Gastrocnemius medialis (tissue), 4 donors: ENCODE measurements around the gene DMRT2. TPM values are rescaled to one million over a fixed set of nuclear protein-coding genes. Genes with fewer than 3 reads are reported as not detected.

Experiments used
- ATAC-seq, 2 donors: fragments of 150-250 bp; one replicate each; pipeline ENCODE4 v1.9.1; 2016
- DNase-seq, 2 donors: peaks; one replicate each; pipeline ENCODE4 v3.0.0-alpha.2; 2019
- H3K27ac ChIP-seq, 4 donors: fragments of 200-600 bp; sonication (generic); 1 replicate in 1 of 4; 2 replicates in 3 of 4; pipeline ENCODE4 v1.5.1; 2016 to 2018; ENCODE audit warnings: mild to moderate bottlenecking in 2 of 4, moderate library complexity in 1 of 4
- H3K27me3 ChIP-seq, 3 donors: fragments of 200-600 bp; sonication (generic) in 2 of 3; 1 replicate in 1 of 3; 2 replicates in 2 of 3; pipeline versions ENCODE4 v1.5.1 to v1.6.0; 2016 to 2019; ENCODE audit warnings: mild to moderate bottlenecking in 1 of 3, moderate library complexity in 1 of 3
- H3K36me3 ChIP-seq, 2 donors: fragments of 200-600 bp; sonication (generic) in 1 of 2; one replicate each; pipeline ENCODE4 v1.5.1; 2017 to 2018
- H3K4me1 ChIP-seq, 2 donors: fragments of 200-600 bp; sonication (generic) in 1 of 2; one replicate each; pipeline ENCODE4 v1.5.1; 2016 to 2017; ENCODE audit warnings: mild to moderate bottlenecking in 2 of 2
- H3K4me3 ChIP-seq, 4 donors: fragments of 200-600 bp; sonication (generic) in 3 of 4; 1 replicate in 1 of 4; 2 replicates in 3 of 4; pipeline ENCODE4 v1.5.1; 2016 to 2019; ENCODE audit warnings: mild to moderate bottlenecking in 2 of 4
- H3K9me3 ChIP-seq, 3 donors: fragments of 200-600 bp; sonication (generic) in 2 of 3; 1 replicate in 1 of 3; 2 replicates in 2 of 3; pipeline ENCODE4 v1.5.1; 2016 to 2019
- POLR2A ChIP-seq, 2 donors: fragments of 450-650 bp; IDR thresholded peaks; one replicate each; pipeline ENCODE4 v1.6.1; 2017; ENCODE audit warnings: antibody characterized with exemption in 2 of 2, mild to moderate bottlenecking in 2 of 2, moderate library complexity in 2 of 2
- in situ Hi-C, 4 donors: fragments of 200-750 bp; cut with MboI; loops; one replicate each; pipeline versions ENCODE4 v1.15.0 to v1.8.0; 2017; ENCODE audit warnings: low sequenced_read_pairs in 4 of 4
- intact Hi-C: fragments of 100-400 bp; cut with DNase I; formaldehyde crosslinking; loops from one replicate; pipeline ENCODE4 v1.15.1; 2023; ENCODE audit warnings: low total_unique reads
- total RNA-seq, 4 donors: library from RNA; depleted of rRNA; stranded (reverse); fragments of >200 nt; gene quantifications; one replicate each; pipeline versions ENCODE4 v1.1.0 to v1.2.3, GENCODE V29; 2016
- TF ChIP-seq, protein P1 (sequence below), 5 experiments: fragments of 450-650 bp in 3 of 5; fragments of 200-600 bp in 2 of 5; sonication (generic) in 2 of 5; IDR thresholded peaks in 4 of 5; conservative IDR thresholded peaks in 1 of 5; 1 replicate in 4 of 5; 2 replicates in 1 of 5; pipeline ENCODE4 v1.5.1; 2016 to 2019; ENCODE audit warnings: antibody characterized with exemption in 5 of 5, mild to moderate bottlenecking in 3 of 5, moderate library complexity in 3 of 5

DMRT2 gene
- total RNA-seq, 4 donors from 2014 or later, result 0.91 to 8.0 (median 2.5) TPM

DNA sequence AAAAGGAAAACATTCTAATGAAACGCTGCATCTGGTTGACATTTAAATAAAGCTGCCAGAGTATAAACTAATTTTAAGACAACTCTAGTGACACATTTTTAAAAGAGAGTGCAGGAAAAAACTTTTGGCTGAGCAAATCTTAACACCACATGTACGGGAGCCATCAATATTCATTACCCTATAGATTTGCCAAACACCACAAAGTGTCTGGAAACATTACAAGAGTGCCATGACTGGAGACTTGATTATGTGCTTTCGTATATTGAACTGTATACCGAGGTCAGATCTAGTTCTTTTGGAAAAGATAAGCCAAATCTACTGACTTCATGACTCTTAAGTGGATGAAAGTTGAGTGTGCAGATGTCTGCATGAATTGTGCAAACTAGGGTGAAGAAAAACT is 10.6 kb upstream of the DMRT2 start:
- Histone ChIP-seq H3K9me3 (no peaks in the 10 kb centered on the region), H3K27me3 (peaks cover 29 to 49% (median 40%) of the 10 kb centered on the region in 3 donors), H3K27ac (no peak overlapping the region), H3K4me3 (no peak overlapping the region), H3K4me1 (peaks cover 0 to 5% of the 10 kb centered on the region in 2 donors), H3K36me3 (no peaks in the 10 kb centered on the region)
- in situ Hi-C loops (no loop called here), intact Hi-C loops (no loop called here)
- DNase-seq (no peak), ATAC-seq (no peak)
- TF ChIP-seq, protein P1, sequence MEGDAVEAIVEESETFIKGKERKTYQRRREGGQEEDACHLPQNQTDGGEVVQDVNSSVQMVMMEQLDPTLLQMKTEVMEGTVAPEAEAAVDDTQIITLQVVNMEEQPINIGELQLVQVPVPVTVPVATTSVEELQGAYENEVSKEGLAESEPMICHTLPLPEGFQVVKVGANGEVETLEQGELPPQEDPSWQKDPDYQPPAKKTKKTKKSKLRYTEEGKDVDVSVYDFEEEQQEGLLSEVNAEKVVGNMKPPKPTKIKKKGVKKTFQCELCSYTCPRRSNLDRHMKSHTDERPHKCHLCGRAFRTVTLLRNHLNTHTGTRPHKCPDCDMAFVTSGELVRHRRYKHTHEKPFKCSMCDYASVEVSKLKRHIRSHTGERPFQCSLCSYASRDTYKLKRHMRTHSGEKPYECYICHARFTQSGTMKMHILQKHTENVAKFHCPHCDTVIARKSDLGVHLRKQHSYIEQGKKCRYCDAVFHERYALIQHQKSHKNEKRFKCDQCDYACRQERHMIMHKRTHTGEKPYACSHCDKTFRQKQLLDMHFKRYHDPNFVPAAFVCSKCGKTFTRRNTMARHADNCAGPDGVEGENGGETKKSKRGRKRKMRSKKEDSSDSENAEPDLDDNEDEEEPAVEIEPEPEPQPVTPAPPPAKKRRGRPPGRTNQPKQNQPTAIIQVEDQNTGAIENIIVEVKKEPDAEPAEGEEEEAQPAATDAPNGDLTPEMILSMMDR (IDR thresholded peaks at IDR 0.05 in 4 of 5, conservative IDR thresholded peaks at IDR 0.05 in 1 of 5), result no peak

DNA sequence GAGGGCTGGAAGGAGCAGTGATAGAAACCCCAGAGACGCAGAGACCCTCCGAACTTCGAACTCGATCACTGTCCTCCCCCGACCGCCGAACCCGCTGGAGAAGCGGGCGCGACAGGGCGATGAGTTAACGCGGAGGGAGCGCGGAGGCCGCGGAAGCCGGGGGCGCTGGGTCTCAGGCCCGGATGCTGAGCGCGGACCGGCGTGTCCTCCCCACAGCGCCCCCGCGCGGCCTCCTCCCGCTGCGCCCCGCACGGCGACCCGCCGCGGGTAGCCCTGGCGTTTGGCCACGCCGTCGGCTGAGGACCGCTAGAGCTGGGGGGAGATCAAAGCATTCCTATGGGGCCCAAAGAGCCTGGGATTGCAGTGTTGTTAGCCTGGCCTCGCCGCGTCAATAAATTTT is 7.7 kb upstream of the DMRT2 start:
- Histone ChIP-seq H3K4me1 (peaks cover 4 to 5% of the 10 kb centered on the region in 2 donors), H3K9me3 (no peaks in the 10 kb centered on the region), H3K27me3 (peaks cover 52 to 71% (median 63%) of the 10 kb centered on the region in 3 donors), H3K27ac (peak overlapping the region in 1 of 4 donors; percentile 53), H3K36me3 (no peaks in the 10 kb centered on the region), H3K4me3 (peak overlapping the region; percentile 28 to 49 (median 36))
- ATAC-seq (peak in 1 of 2 donors; percentile 32), DNase-seq (no peak)
- in situ Hi-C loops (no loop called here), intact Hi-C loops (no loop called here)
- TF ChIP-seq POLR2A (IDR thresholded peaks at IDR 0.05), result no peak
- TF ChIP-seq, protein P1 (IDR thresholded peaks at IDR 0.05 in 4 of 5, conservative IDR thresholded peaks at IDR 0.05 in 1 of 5), result peak; percentile 24 to 66 (median 29)

DNA sequence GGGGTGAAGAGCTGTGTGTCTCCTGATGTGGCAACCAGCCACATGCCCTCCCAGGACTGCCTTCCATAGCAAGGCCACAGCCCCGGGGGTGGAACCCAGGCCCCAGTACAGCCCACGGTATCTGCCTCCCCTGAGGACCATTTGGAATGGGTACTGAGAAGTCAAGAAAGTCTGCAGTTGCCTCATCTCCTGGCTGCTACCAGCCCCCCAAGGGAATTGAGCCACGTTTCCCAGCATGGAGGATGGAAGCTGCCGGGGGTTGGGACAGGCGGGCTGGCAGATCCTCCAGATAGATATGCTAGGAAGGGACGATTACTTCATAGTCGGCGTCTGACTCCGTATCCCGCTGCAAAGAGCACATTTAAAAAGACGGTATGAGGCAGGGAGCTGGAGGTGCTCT is 5.5 kb upstream of the DMRT2 start:
- H3K9me3 ChIP-seq, result no peaks in the 10 kb centered on the region
- peak; percentile 55 to 80 for DNase-seq
- H3K27me3 ChIP-seq, result peaks cover 68 to 85% (median 70%) of the 10 kb centered on the region in 3 donors
- H3K4me3 ChIP-seq, result no peak overlapping the region
- in situ Hi-C loops, result no loop called here
- H3K36me3 ChIP-seq, result no peaks in the 10 kb centered on the region
- intact Hi-C loops, result no loop called here
- TF ChIP-seq, protein P1 (IDR thresholded peaks at IDR 0.05 in 4 of 5, conservative IDR thresholded peaks at IDR 0.05 in 1 of 5), result no peak
- TF ChIP-seq POLR2A (IDR thresholded peaks at IDR 0.05), result no peak
- ATAC-seq, result peak; percentile 43 to 50
- peak overlapping the region in 2 of 4 donors; percentile 31 to 36 for H3K27ac ChIP-seq
- H3K4me1 ChIP-seq, result peaks cover 5 to 13% of the 10 kb centered on the region in 2 donors

DNA sequence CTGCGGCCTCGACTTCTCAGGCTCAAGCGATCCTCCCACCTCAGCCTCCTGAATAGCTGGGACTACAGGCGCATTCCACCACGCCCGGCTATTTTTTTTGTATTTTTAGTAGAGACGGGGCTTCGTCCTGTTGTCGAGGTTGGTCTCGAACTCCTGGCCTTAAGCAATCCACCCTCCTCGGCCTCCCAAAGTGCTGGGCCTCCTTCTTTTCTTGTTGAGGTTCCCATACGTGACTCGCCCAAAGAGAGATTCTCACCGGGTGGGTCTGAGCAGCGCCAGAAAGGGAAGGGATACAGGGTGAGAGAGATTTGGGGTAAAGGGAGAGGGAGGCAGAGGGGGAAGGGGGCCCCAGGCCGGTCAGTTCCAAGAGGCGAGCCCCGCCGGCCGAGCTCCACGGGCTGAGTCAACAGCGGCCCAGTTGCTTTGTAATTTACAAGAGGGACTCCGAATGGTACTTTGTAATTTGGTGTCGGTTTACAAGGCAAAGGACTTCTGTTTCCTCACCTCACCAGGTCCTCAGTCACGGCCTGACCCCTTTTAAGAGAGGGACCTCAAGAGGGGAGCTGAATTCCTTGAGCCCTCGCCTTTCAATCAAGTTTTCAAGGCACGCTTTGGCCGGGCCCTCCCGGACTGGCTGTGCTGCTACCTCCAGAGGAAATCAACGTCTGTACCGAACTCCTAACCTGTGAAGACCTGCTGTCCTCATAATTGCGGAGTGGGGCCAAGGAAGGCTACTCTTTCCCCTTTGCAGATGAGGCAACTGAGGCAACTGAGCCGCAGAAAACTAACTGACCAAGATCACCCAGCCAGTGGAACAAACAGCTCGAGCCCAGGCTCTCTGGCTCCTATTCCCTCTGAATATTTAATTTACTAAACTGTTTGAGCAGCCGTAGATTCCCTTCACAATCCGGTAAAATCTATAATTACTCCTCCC is 3.3 kb upstream of the DMRT2 start:
- Histone ChIP-seq H3K4me3 (peak overlapping the region; percentile 24 to 54 (median 45)), H3K36me3 (no peaks in the 10 kb centered on the region), H3K9me3 (no peaks in the 10 kb centered on the region), H3K27me3 (peaks cover 61 to 76% (median 62%) of the 10 kb centered on the region in 3 donors), H3K27ac (peak overlapping the region; percentile 43 to 76 (median 58)), H3K4me1 (peaks cover 14 to 20% of the 10 kb centered on the region in 2 donors)
- TF ChIP-seq POLR2A (IDR thresholded peaks at IDR 0.05), result no peak
- TF ChIP-seq, protein P1 (IDR thresholded peaks at IDR 0.05 in 4 of 5, conservative IDR thresholded peaks at IDR 0.05 in 1 of 5), result no peak
- in situ Hi-C loops (no loop called here), intact Hi-C loops (no loop called here)
- ATAC-seq, result no peak
- DNase-seq, result no peak
